Loucy (cell line): ENCODE measurements around the gene LGALS1.
A peak's percentile ranks its signal among the peaks of the same experiment; 100 is the strongest.

Experiments
- H2AFZ ChIP-seq: fragments of 200-600 bp; sonication (generic); 2 replicates; pipeline ENCODE4 v1.6.0; 2016; ENCODE audit warnings: antibody characterized with exemption, mild to moderate bottlenecking, low read length, moderate library complexity
- H3F3A ChIP-seq: fragments of 200-600 bp; 2 replicates; pipeline ENCODE4 v1.6.0; 2016; ENCODE audit warnings: antibody characterized with exemption, low read depth, mild to moderate bottlenecking
- H3K27me3 ChIP-seq: fragments of 200-600 bp; sonication (generic); 2 replicates; pipeline ENCODE4 v1.6.1; 2014; ENCODE audit warnings: low read length, mild to moderate bottlenecking; ENCODE audit not compliant: insufficient read depth, poor library complexity, severe bottlenecking
- H3K36me3 ChIP-seq: fragments of 200-600 bp; sonication (generic); 2 replicates; pipeline ENCODE4 v1.6.1; 2016; ENCODE audit warnings: low read length; ENCODE audit not compliant: insufficient read depth
- H3K4me1 ChIP-seq: fragments of 200-600 bp; sonication (generic); 2 replicates; pipeline ENCODE4 v1.5.1; 2014; ENCODE audit warnings: low read length, mild to moderate bottlenecking; ENCODE audit not compliant: insufficient read depth, poor library complexity, severe bottlenecking
- H3K4me2 ChIP-seq: fragments of 200-600 bp; sonication (generic); 2 replicates; pipeline ENCODE4 v1.6.0; 2014; ENCODE audit warnings: antibody characterized with exemption, low read length, low read depth, mild to moderate bottlenecking; ENCODE audit not compliant: poor library complexity, severe bottlenecking
- H3K4me3 ChIP-seq: fragments of 200-600 bp; sonication (generic); 2 replicates; pipeline ENCODE4 v1.5.1; 2014; ENCODE audit warnings: low read length, mild to moderate bottlenecking, mixed read lengths; ENCODE audit not compliant: poor library complexity, severe bottlenecking
- H3K79me2 ChIP-seq: fragments of 200-600 bp; sonication (generic); 2 replicates; pipeline ENCODE4 v1.6.1; 2014; ENCODE audit warnings: low read length; ENCODE audit not compliant: insufficient read depth
- H3K9ac ChIP-seq: fragments of 200-600 bp; sonication (generic); 2 replicates; pipeline ENCODE4 v1.6.0; 2014; ENCODE audit warnings: mild to moderate bottlenecking, low read depth, low read length, moderate library complexity; ENCODE audit not compliant: poor library complexity, severe bottlenecking
- H3K9me2 ChIP-seq: fragments of 200-600 bp; sonication (generic); replicated peaks from 2 replicates; pipeline ENCODE4 v1.6.1; 2016; ENCODE audit warnings: low read depth, low read length, mixed read lengths
- H3K9me3 ChIP-seq: fragments of 200-600 bp; sonication (generic); 2 replicates; pipeline ENCODE4 v1.6.1; 2014; ENCODE audit warnings: mild to moderate bottlenecking, antibody characterized with exemption, low read length, low read depth; ENCODE audit not compliant: insufficient read depth
- H4K20me1 ChIP-seq: fragments of 200-600 bp; sonication (generic); 2 replicates; pipeline ENCODE4 v1.6.0; 2014; ENCODE audit warnings: antibody characterized with exemption, low read length, mild to moderate bottlenecking; ENCODE audit not compliant: insufficient read depth, poor library complexity, severe bottlenecking
- CTCF ChIP-seq: fragments of 200-600 bp; sonication (generic); conservative IDR thresholded peaks from 2 replicates; pipeline ENCODE4 v1.5.1; 2014; ENCODE audit warnings: mild to moderate bottlenecking, antibody characterized with exemption, low read length
- EZH2phosphoT487 ChIP-seq: fragments of 200-600 bp; IDR thresholded peaks from 2 replicates; pipeline ENCODE4 v1.6.1; 2018; ENCODE audit warnings: antibody characterized with exemption, mild to moderate bottlenecking, moderate library complexity, borderline replicate concordance

The LGALS1 gene

GRCh38 chr22:37663521-37664140, 11.8 kb upstream of the LGALS1 start:
- TF ChIP-seq CTCF (no peak), EZH2phosphoT487 (no peak)
- H3K79me2 ChIP-seq: peaks cover 83% of the 10 kb centered on the region

GRCh38 chr22:37664249-37665101, 11.0 kb upstream of the LGALS1 start:
- H3K79me2 ChIP-seq: peaks cover 75% of the 10 kb centered on the region
- no peaks in the 10 kb centered on the region for H3F3A ChIP-seq
- TF ChIP-seq CTCF (no peak), EZH2phosphoT487 (no peak)
- no peak overlapping the region for H3K4me3 ChIP-seq
- H3K4me2 ChIP-seq: peak overlapping the region; percentile 35
- peaks cover 28% of the 10 kb centered on the region; the same call in 1 of the 2 replicates for H3K36me3 ChIP-seq
- peaks cover 33% of the 10 kb centered on the region for H3K4me1 ChIP-seq
- H2AFZ ChIP-seq: no peak overlapping the region
- no peaks in the 10 kb centered on the region for H3K27me3 ChIP-seq
- no peaks in the 10 kb centered on the region for H3K9me3 ChIP-seq
- no peak overlapping the region for H3K9ac ChIP-seq
- H3K9me2 ChIP-seq: no peaks in the 10 kb centered on the region
- H4K20me1 ChIP-seq: peaks cover 60% of the 10 kb centered on the region

More at GRCh38 chr22:37663521-37664140, 11.8 kb upstream of the LGALS1 start:
- Histone ChIP-seq H3K9me3 (no peaks in the 10 kb centered on the region), H4K20me1 (peaks cover 64% of the 10 kb centered on the region), H3F3A (no peaks in the 10 kb centered on the region), H3K4me2 (peak overlapping the region; percentile 35), H2AFZ (no peak overlapping the region), H3K4me3 (peak overlapping the region; percentile 11), H3K9ac (no peak overlapping the region), H3K36me3 (peaks cover 28% of the 10 kb centered on the region; the same call in 1 of the 2 replicates), H3K27me3 (no peaks in the 10 kb centered on the region), H3K4me1 (peaks cover 35% of the 10 kb centered on the region), H3K9me2 (no peaks in the 10 kb centered on the region)

- no peaks in the 10 kb centered on the region for H3K9me2 ChIP-seq
- peaks cover 23% of the 10 kb centered on the region for H3K4me1 ChIP-seq
- no peaks in the 10 kb centered on the region for H3K9me3 ChIP-seq
- H4K20me1 ChIP-seq: peaks cover 50% of the 10 kb centered on the region
- TF ChIP-seq EZH2phosphoT487 (no peak), CTCF (no peak)
- no peak overlapping the region for H2AFZ ChIP-seq
- no peaks in the 10 kb centered on the region for H3F3A ChIP-seq
- H3K4me2 ChIP-seq: no peak overlapping the region
- H3K79me2 ChIP-seq: peaks cover 65% of the 10 kb centered on the region
- peaks cover 28% of the 10 kb centered on the region; the same call in 1 of the 2 replicates for H3K36me3 ChIP-seq
- H3K4me3 ChIP-seq: no peak overlapping the region
- no peak overlapping the region for H3K9ac ChIP-seq
- H3K27me3 ChIP-seq: no peaks in the 10 kb centered on the region
Measured at GRCh38 chr22:37665487-37665886, 9.9 kb upstream of the LGALS1 start.
